Endothelial cell of umbilical vein (primary cell): ENCODE measurements around the gene DPP7. TPM values are rescaled to one million over a fixed set of nuclear protein-coding genes. Genes with fewer than 3 reads are reported as not detected.

ENCODE experiments used
- BruUV-seq: library from RNA; stranded (reverse); fragments of 400-500 nt; replicated peaks from 2 replicates; lab custom pipeline; 2021; lab: Mats Ljungman, UMichigan
- CTCF ChIA-PET: fragments of 300-600, 350-600 bp; sonication (Branson Sonifier 250); formaldehyde crosslinking; loops from one replicate; lab custom pipeline; 2021; ENCODE audit warnings: antibody characterized with exemption, inconsistent platforms; lab: Charles Lee
- POLR2A ChIA-PET: fragments of 300-600, 350-600 bp; sonication (Branson Sonifier 250); formaldehyde crosslinking; loops from one replicate; lab custom pipeline; 2021; ENCODE audit warnings: antibody characterized with exemption, inconsistent platforms; lab: Charles Lee
- DNase-seq: peaks from one replicate; pipeline ENCODE4 v3.0.0-alpha.2; 2011; ENCODE audit warnings: low read depth, low spot score
- FAIRE-seq: peaks from 2 replicates; lab custom pipeline; 2011; peaks lifted over from hg19 to GRCh38; lab: Jason Lieb, UNC
- H2AFZ ChIP-seq: 2 replicates; pipeline ENCODE4 v1.6.0; 2012; ENCODE audit warnings: low read depth, low read length, control low read depth, inconsistent platforms
- H3K27ac ChIP-seq: 2 replicates; pipeline ENCODE4 v1.5.1; 2011; ENCODE audit warnings: low read depth, mild to moderate bottlenecking, control low read depth, low read length, moderate library complexity; ENCODE audit not compliant: insufficient read depth
- H3K27me3 ChIP-seq, 2 experiments: 2 replicates each; pipeline versions ENCODE4 v1.6.0 to v1.6.1; 2011; ENCODE audit warnings: low read length in 2 of 2, mixed read lengths in 1 of 2; ENCODE audit not compliant: control insufficient read depth in 2 of 2, insufficient read depth in 2 of 2
- H3K36me3 ChIP-seq, 2 experiments: 2 replicates in 1 of 2; 3 replicates in 1 of 2; pipeline ENCODE4 v1.5.1; 2011; ENCODE audit warnings: low read length in 2 of 2, mild to moderate bottlenecking in 1 of 2, moderate library complexity in 1 of 2; ENCODE audit not compliant: control insufficient read depth in 2 of 2, insufficient read depth in 2 of 2; ENCODE audit errors: extremely low read depth in 1 of 2
- H3K4me1 ChIP-seq: 3 replicates; pipeline ENCODE4 v1.5.1; 2011; ENCODE audit warnings: mild to moderate bottlenecking, low read length; ENCODE audit not compliant: control insufficient read depth, insufficient read depth; ENCODE audit errors: extremely low read depth
- H3K4me2 ChIP-seq: 2 replicates; pipeline ENCODE4 v1.6.1; 2011; ENCODE audit warnings: low read length, control low read depth, mixed read lengths; ENCODE audit not compliant: insufficient read depth
- H3K4me3 ChIP-seq, 3 experiments: fragments of 200-600 bp in 1 of 3; sonication (generic), shearing (Covaris generic) in 1 of 3; replicated peaks in 1 of 3; 2 replicates each; pipeline ENCODE4 v1.5.1; 2011 to 2016; ENCODE audit warnings: control low read depth in 3 of 3, low read length in 3 of 3, mild to moderate bottlenecking in 2 of 3, inconsistent platforms in 1 of 3, low read depth in 1 of 3, moderate library complexity in 1 of 3; ENCODE audit not compliant: insufficient read depth in 1 of 3
- H3K79me2 ChIP-seq: 2 replicates; pipeline ENCODE4 v1.6.0; 2012; ENCODE audit warnings: low read length, inconsistent platforms; ENCODE audit not compliant: control insufficient read depth, insufficient read depth
- H3K9ac ChIP-seq: replicated peaks from 2 replicates; pipeline ENCODE3; 2011; ENCODE audit warnings: low read length, control low read depth; ENCODE audit not compliant: insufficient read depth; ENCODE audit errors: extremely low read depth
- H3K9me1 ChIP-seq: replicated peaks from 3 replicates; pipeline ENCODE4 v1.6.0; 2011; ENCODE audit warnings: mild to moderate bottlenecking, low read length; ENCODE audit not compliant: control insufficient read depth, insufficient read depth; ENCODE audit errors: extremely low read depth
- H3K9me3 ChIP-seq: replicated peaks from 2 replicates; pipeline ENCODE4 v1.5.1; 2012; ENCODE audit warnings: low read length, inconsistent platforms; ENCODE audit not compliant: control insufficient read depth, insufficient read depth
- H4K20me1 ChIP-seq: replicated peaks from 2 replicates; pipeline ENCODE3; 2011; ENCODE audit warnings: mild to moderate bottlenecking, low read length; ENCODE audit not compliant: control insufficient read depth, insufficient read depth; ENCODE audit errors: extremely low read depth
- CTCF ChIP-seq, 2 donors: IDR thresholded peaks; 1 replicate in 1 of 2; 2 replicates in 1 of 2; pipeline ENCODE4 v1.5.1; 2011; ENCODE audit warnings: low read length in 2 of 2, mild to moderate bottlenecking in 2 of 2, moderate library complexity in 2 of 2, control low read depth in 1 of 2, inconsistent platforms in 1 of 2, low read depth in 1 of 2; ENCODE audit not compliant: insufficient read depth in 1 of 2; ENCODE audit errors: extremely low read depth in 1 of 2
- MYC ChIP-seq: IDR thresholded peaks from one replicate; pipeline ENCODE4 v1.6.1; 2011; ENCODE audit warnings: mild to moderate bottlenecking, low read depth, low read length
- dilution Hi-C: fragments of 300-500 bp; cut with MboI; formaldehyde crosslinking; loops from one replicate; pipeline ENCODE4 v1.15.0; 2019; ENCODE audit warnings: low sequenced_read_pairs; ENCODE audit not compliant: extremely low pct_ligation_motif_present
- intact Hi-C: fragments of 100-400 bp; cut with micrococcal nuclease; formaldehyde crosslinking; loops from one replicate; pipeline ENCODE4 v1.10.0; 2022
- polyA plus RNA-seq, 4 experiments: library from polyadenylated mRNA; depleted of rRNA in 3 of 4; stranded (reverse) in 3 of 4; unstranded in 1 of 4; fragments of >200 nt; gene quantifications; 2 replicates each; pipeline versions ENCODE4 v1.2.1 to v1.2.3, GENCODE V29; 2011 to 2012; ENCODE audit warnings: missing spikeins in 1 of 4
- total RNA-seq: library from RNA; stranded (reverse); gene quantifications from 2 replicates; pipeline ENCODE4 v1.2.3, GENCODE V29; 2021

The DPP7 gene
- total and polyA plus RNA-seq, 2 donors (not counting 3 experiments of a cell fraction or from before 2014, with no cell fraction given), result 149 to 200 TPM

GRCh38 chr9:137105814-137106661, 8.5 kb downstream of the DPP7 start:
- Histone ChIP-seq H3K36me3 (peaks cover 4 to 68% of the 10 kb centered on the region in 2 experiments), H3K4me2 (no peak overlapping the region), H3K27ac (no peak overlapping the region), H3K9me3 (no peaks in the 10 kb centered on the region), H4K20me1 (no peaks in the 10 kb centered on the region), H3K27me3 (no peaks in the 10 kb centered on the region), H3K4me1 (no peaks in the 10 kb centered on the region), H3K9me1 (no peaks in the 10 kb centered on the region), H3K79me2 (no peaks in the 10 kb centered on the region), H2AFZ (no peak overlapping the region), H3K9ac (no peak overlapping the region), H3K4me3 (no peak overlapping the region)
- TF ChIP-seq MYC, result no peak
- FAIRE-seq (no peak), DNase-seq (no peak)
- intact Hi-C loops, result no loop called here
- BruUV-seq, result no TSS peak
- dilution Hi-C loops, result no loop called here
- POLR2A ChIA-PET, result no interaction called here
- CTCF ChIA-PET, result interaction anchor here (0.8 to 0.9 kb wide), 3 partner anchors 12 to 130 kb away, joined by 3 to 5 read pairs (median 3); partner anchors contain the start of gene RNF224

DNA sequence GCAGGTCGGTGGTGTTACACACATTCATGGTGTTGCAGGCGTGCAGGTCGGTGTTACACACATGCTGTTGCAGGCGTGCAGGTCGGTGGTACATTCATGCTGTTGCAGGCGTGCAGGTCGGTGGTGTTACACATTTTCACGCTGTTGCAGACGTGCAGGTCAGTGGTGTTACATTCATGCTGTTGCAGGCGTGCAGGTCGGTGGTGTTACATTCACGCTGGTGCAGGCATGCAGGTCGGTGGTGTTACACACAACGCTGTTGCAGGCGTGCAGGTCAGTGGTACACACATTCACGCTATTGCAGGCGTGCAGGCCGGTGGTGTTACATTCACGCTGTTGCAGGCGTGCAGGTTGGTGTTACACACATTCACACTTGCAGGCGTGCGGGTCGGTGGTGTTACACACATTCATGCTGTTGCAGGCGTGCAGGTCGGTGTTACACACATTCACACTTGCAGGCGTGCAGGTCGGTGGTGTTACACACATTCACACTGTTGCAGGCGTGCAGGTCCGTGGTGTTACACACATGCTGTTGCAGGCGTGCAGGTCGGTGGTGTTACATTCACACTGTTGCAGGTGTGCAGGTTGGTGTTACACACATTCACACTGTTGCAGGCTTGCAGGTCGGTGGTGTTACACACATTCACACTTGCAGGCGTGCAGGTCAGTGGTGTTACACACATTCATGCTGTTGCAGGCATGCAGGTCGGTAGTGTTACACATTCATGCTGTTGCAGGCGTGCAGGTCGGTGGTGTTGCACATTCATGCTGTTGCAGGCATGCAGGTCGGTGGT, 11.1 kb downstream of the DPP7 start:
- dilution Hi-C loops, result no loop called here
- FAIRE-seq, result no peak
- H4K20me1 ChIP-seq, result no peaks in the 10 kb centered on the region
- intact Hi-C loops, result no loop called here
- H3K4me2 ChIP-seq, result no peak overlapping the region
- H3K9ac ChIP-seq, result no peak overlapping the region
- H3K27me3 ChIP-seq, result no peaks in the 10 kb centered on the region
- no peak for TF ChIP-seq CTCF (IDR thresholded peaks at IDR 0.05; ENCODE audit: extremely low read depth in 1 of 2, insufficient read depth in 1 of 2, low read depth in 1 of 2, low read length in 2 of 2)
- H3K9me3 ChIP-seq, result no peaks in the 10 kb centered on the region
- ChIA-PET POLR2A (no interaction called here), CTCF (interaction anchor here (1.0 kb wide), 1 partner anchor 17 kb away, joined by 3 read pairs; the partner anchor contains the start of gene MAN1B1)
- H3K9me1 ChIP-seq, result no peaks in the 10 kb centered on the region
- H3K79me2 ChIP-seq, result no peaks in the 10 kb centered on the region
- H3K27ac ChIP-seq, result no peak overlapping the region
- H3K36me3 ChIP-seq, result peaks cover 4 to 63% of the 10 kb centered on the region in 2 experiments
- BruUV-seq, result no TSS peak
- H3K4me3 ChIP-seq, result no peak overlapping the region
- H3K4me1 ChIP-seq, result no peaks in the 10 kb centered on the region
- DNase-seq, result no peak
- H2AFZ ChIP-seq, result no peak overlapping the region
